ENCODE measurements around the gene LYAR. TPM values are rescaled to one million over a fixed set of nuclear protein-coding genes. Genes with fewer than 3 reads are reported as not detected.

LYAR gene
- total RNA-seq, 1 experiment from 2014 or later, result 24.3 TPM

DNA sequence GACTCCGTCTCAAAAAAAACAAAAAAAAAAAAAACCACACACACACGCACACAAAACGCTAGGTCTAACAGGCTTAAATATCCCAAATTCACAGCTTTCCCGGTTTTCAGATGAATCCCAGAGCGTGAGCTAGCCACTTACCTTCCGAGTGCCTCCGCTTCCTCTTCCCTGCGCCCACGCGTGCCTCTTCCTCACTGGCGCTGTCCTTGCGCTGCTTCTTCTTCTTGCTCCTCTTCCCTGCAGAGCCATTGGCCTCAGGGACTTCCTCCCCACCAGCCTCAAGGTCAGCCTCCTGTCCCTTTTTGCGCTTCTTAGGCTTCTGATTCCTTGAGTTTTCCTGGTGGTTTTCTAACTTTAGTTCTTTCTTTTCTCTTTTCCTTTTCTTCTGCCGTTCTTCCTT is 15.7 kb downstream of the LYAR start:
- Histone ChIP-seq H3K27ac (ENCODE audit: low read length) (no peak overlapping the region), H3K27me3 (ENCODE audit: control insufficient read depth, insufficient read depth, low read length) (no peaks in the 10 kb centered on the region), H3K9me3 (ENCODE audit: control insufficient read depth, insufficient read depth, low read depth, low read length) (no peaks in the 10 kb centered on the region), H3K4me1 (ENCODE audit: control insufficient read depth, insufficient read depth, low read length) (no peaks in the 10 kb centered on the region), H3K4me3 (ENCODE audit: low read depth in 2 of 2, low read length in 2 of 2) (no peak overlapping the region), H3K36me3 (ENCODE audit: control insufficient read depth, insufficient read depth, low read length) (peaks cover 11% of the 10 kb centered on the region)
- TF ChIP-seq, protein P1, sequence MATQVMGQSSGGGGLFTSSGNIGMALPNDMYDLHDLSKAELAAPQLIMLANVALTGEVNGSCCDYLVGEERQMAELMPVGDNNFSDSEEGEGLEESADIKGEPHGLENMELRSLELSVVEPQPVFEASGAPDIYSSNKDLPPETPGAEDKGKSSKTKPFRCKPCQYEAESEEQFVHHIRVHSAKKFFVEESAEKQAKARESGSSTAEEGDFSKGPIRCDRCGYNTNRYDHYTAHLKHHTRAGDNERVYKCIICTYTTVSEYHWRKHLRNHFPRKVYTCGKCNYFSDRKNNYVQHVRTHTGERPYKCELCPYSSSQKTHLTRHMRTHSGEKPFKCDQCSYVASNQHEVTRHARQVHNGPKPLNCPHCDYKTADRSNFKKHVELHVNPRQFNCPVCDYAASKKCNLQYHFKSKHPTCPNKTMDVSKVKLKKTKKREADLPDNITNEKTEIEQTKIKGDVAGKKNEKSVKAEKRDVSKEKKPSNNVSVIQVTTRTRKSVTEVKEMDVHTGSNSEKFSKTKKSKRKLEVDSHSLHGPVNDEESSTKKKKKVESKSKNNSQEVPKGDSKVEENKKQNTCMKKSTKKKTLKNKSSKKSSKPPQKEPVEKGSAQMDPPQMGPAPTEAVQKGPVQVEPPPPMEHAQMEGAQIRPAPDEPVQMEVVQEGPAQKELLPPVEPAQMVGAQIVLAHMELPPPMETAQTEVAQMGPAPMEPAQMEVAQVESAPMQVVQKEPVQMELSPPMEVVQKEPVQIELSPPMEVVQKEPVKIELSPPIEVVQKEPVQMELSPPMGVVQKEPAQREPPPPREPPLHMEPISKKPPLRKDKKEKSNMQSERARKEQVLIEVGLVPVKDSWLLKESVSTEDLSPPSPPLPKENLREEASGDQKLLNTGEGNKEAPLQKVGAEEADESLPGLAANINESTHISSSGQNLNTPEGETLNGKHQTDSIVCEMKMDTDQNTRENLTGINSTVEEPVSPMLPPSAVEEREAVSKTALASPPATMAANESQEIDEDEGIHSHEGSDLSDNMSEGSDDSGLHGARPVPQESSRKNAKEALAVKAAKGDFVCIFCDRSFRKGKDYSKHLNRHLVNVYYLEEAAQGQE (IDR thresholded peaks at IDR 0.05; ENCODE audit: insufficient read depth in 1 of 2, low read depth in 2 of 2, low read length in 1 of 2), result no peak
- in situ Hi-C loops (cut with HindIII; ENCODE audit: low pct_unique_long_range_greater_than_20kb, low sequenced_read_pairs) (no loop called here), intact Hi-C loops (cut with micrococcal nuclease; ENCODE audit: unreplicated experiment) (no loop called here)
- BruUV-seq (replicated peaks), result no TSS peak
- POLR2A ChIA-PET, result no interaction called here
- DNase-seq (ENCODE audit: low read depth, low spot score) (no peak), ATAC-seq (no peak)
- CTCF ChIA-PET, result no interaction called here

DNA sequence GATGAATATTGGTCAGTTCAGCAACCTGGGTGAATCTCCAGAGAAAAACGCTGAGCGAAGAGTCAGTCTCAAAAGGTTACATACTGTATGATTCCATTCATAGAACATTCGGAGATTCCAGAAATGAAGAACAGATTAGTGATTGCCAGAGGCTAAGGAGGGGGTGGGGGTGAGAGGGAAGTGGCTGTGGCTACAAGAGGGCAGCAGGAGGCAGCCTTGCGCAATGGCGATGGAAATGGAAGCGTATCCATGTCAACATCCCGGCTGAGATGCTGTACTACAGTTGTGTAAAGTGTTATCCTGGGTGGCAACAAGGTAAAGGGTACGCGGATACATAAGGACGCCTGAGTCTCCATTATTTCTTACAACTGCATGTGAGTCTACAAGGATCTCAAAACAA is 18.0 kb downstream of the LYAR start:
- ChIA-PET CTCF (no interaction called here), POLR2A (no interaction called here)
- no peak for TF ChIP-seq POLR2AphosphoS5 (IDR thresholded peaks at IDR 0.05; ENCODE audit: low read depth, low read length)
- TF ChIP-seq, protein P1 (IDR thresholded peaks at IDR 0.05; ENCODE audit: insufficient read depth in 1 of 2, low read depth in 2 of 2, low read length in 1 of 2), result no peak
- no peak for TF ChIP-seq TCF7L2 (IDR thresholded peaks at IDR 0.05; ENCODE audit: low read depth, low read length)
- no peak for TF ChIP-seq SIN3A (IDR thresholded peaks at IDR 0.05; ENCODE audit: borderline replicate concordance, insufficient read depth, low read depth, low read length)
- TF ChIP-seq, protein P2, sequence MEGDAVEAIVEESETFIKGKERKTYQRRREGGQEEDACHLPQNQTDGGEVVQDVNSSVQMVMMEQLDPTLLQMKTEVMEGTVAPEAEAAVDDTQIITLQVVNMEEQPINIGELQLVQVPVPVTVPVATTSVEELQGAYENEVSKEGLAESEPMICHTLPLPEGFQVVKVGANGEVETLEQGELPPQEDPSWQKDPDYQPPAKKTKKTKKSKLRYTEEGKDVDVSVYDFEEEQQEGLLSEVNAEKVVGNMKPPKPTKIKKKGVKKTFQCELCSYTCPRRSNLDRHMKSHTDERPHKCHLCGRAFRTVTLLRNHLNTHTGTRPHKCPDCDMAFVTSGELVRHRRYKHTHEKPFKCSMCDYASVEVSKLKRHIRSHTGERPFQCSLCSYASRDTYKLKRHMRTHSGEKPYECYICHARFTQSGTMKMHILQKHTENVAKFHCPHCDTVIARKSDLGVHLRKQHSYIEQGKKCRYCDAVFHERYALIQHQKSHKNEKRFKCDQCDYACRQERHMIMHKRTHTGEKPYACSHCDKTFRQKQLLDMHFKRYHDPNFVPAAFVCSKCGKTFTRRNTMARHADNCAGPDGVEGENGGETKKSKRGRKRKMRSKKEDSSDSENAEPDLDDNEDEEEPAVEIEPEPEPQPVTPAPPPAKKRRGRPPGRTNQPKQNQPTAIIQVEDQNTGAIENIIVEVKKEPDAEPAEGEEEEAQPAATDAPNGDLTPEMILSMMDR (IDR thresholded peaks at IDR 0.05), result no peak
- Histone ChIP-seq H3K27ac (ENCODE audit: low read length) (no peak overlapping the region), H3K4me1 (ENCODE audit: control insufficient read depth, insufficient read depth, low read length) (no peaks in the 10 kb centered on the region), H3K36me3 (ENCODE audit: control insufficient read depth, insufficient read depth, low read length) (peaks cover 2% of the 10 kb centered on the region), H3K27me3 (ENCODE audit: control insufficient read depth, insufficient read depth, low read length) (no peaks in the 10 kb centered on the region), H3K9me3 (ENCODE audit: control insufficient read depth, insufficient read depth, low read depth, low read length) (no peaks in the 10 kb centered on the region), H3K4me3 (ENCODE audit: low read depth in 2 of 2, low read length in 2 of 2) (no peak overlapping the region)
- ATAC-seq, result no peak
- intact Hi-C loops (cut with micrococcal nuclease; ENCODE audit: unreplicated experiment), result no loop called here
- no TSS peak for BruUV-seq (replicated peaks)
- DNase-seq (ENCODE audit: low read depth, low spot score), result no peak
- in situ Hi-C loops (cut with HindIII; ENCODE audit: low pct_unique_long_range_greater_than_20kb, low sequenced_read_pairs), result no loop called here
